ENCODE measurements around the gene PSME3. TPM values are rescaled to one million over a fixed set of nuclear protein-coding genes. Genes with fewer than 3 reads are reported as not detected.

Gene PSME3
- polyA plus RNA-seq, 1 experiment, result 65.7 TPM

- ChIA-PET CTCF (interaction anchor here (1.4 kb wide), 1 partner anchor 32 kb away, joined by 5 read pairs; the partner anchor contains the start of gene BECN1), POLR2A (no interaction called here)
- DNase-seq (ENCODE audit: low read depth), result no peak
- Histone ChIP-seq H3K4me3 (ENCODE audit: low read depth, low read length) (no peak overlapping the region), H3K27me3 (ENCODE audit: control insufficient read depth, insufficient read depth, low read length) (no peaks in the 10 kb centered on the region), H3K36me3 (ENCODE audit: control insufficient read depth, insufficient read depth, low read length) (peaks cover 6% of the 10 kb centered on the region)
- no peak for TF ChIP-seq CTCF (IDR thresholded peaks at IDR 0.05; ENCODE audit: insufficient read depth, low read depth, low read length)
Measured at GRCh38 chr17:42791948-42792347, 41.2 kb upstream of the PSME3 start.

GRCh38 chr17:42792545-42792944, 40.7 kb upstream of the PSME3 start:
- DNase-seq (ENCODE audit: low read depth), result no peak
- H3K36me3 ChIP-seq (ENCODE audit: control insufficient read depth, insufficient read depth, low read length), result peaks cover 6% of the 10 kb centered on the region
- no peaks in the 10 kb centered on the region for H3K27me3 ChIP-seq (ENCODE audit: control insufficient read depth, insufficient read depth, low read length)
- TF ChIP-seq CTCF (IDR thresholded peaks at IDR 0.05; ENCODE audit: insufficient read depth, low read depth, low read length), result no peak
- POLR2A ChIA-PET, result no interaction called here
- H3K4me3 ChIP-seq (ENCODE audit: low read depth, low read length), result no peak overlapping the region
- CTCF ChIA-PET, result interaction anchor here (1.2 to 1.4 kb wide), 2 partner anchors 8 to 31 kb away, joined by 3 to 5 read pairs; partner anchors contain the start of gene BECN1

- CTCF ChIA-PET, result interaction anchor here (1.0 to 2.4 kb wide), 2 partner anchors 9 to 142 kb away, joined by 4 to 6 read pairs; no protein-coding TSS in a partner anchor
- Histone ChIP-seq H3K27me3 (ENCODE audit: control insufficient read depth, insufficient read depth, low read length) (no peaks in the 10 kb centered on the region), H3K4me3 (ENCODE audit: low read depth, low read length) (no peak overlapping the region), H3K36me3 (ENCODE audit: control insufficient read depth, insufficient read depth, low read length) (peaks cover 4% of the 10 kb centered on the region; the same call in 1 of the 2 replicates)
- POLR2A ChIA-PET, result interaction anchor here (0.5 to 0.6 kb wide), 2 partner anchors 829 to 1031 kb away, joined by 4 to 21 read pairs; no protein-coding TSS in a partner anchor
- no peak for TF ChIP-seq CTCF (IDR thresholded peaks at IDR 0.05; ENCODE audit: insufficient read depth, low read depth, low read length)
- no peak for DNase-seq (ENCODE audit: low read depth)
Measured at GRCh38 chr17:42795061-42795460, 38.1 kb upstream of the PSME3 start.

GRCh38 chr17:42795465-42795864, 37.7 kb upstream of the PSME3 start:
- DNase-seq (ENCODE audit: low read depth), result no peak
- Histone ChIP-seq H3K36me3 (ENCODE audit: control insufficient read depth, insufficient read depth, low read length) (peaks cover 4% of the 10 kb centered on the region; the same call in 1 of the 2 replicates), H3K27me3 (ENCODE audit: control insufficient read depth, insufficient read depth, low read length) (no peaks in the 10 kb centered on the region), H3K4me3 (ENCODE audit: low read depth, low read length) (no peak overlapping the region)
- ChIA-PET CTCF (interaction anchor here (1.0 to 2.4 kb wide), 2 partner anchors 9 to 142 kb away, joined by 4 to 6 read pairs; no protein-coding TSS in a partner anchor), POLR2A (interaction anchor here (0.6 kb wide), 1 partner anchor 1031 kb away, joined by 21 read pairs; no protein-coding TSS in a partner anchor)
- TF ChIP-seq CTCF (IDR thresholded peaks at IDR 0.05; ENCODE audit: insufficient read depth, low read depth, low read length), result no peak

- DNase-seq (ENCODE audit: low read depth), result no peak
- Histone ChIP-seq H3K36me3 (ENCODE audit: control insufficient read depth, insufficient read depth, low read length) (peaks cover 4% of the 10 kb centered on the region; the same call in 1 of the 2 replicates), H3K27me3 (ENCODE audit: control insufficient read depth, insufficient read depth, low read length) (no peaks in the 10 kb centered on the region), H3K4me3 (ENCODE audit: low read depth, low read length) (no peak overlapping the region)
- ChIA-PET POLR2A (no interaction called here), CTCF (interaction anchor here (1.3 to 2.4 kb wide), 3 partner anchors 10 to 28 kb away, joined by 5 to 8 read pairs (median 6); partner anchors contain the start of gene BECN1)
- no peak for TF ChIP-seq CTCF (IDR thresholded peaks at IDR 0.05; ENCODE audit: insufficient read depth, low read depth, low read length)
Measured at GRCh38 chr17:42796066-42796758, 37.0 kb upstream of the PSME3 start.

Measured in BJ (cell line).